GM10266 (cell line): ENCODE results near the gene SLC18B1.
"Not testable (repeated sequence)": the region's sequence is repeated elsewhere in the genome, so short reads cannot be mapped to it uniquely, and the experiment has no call there.

Experiments used
- DNase-seq: peaks from one replicate; pipeline ENCODE4 v3.0.0; 2012; ENCODE audit errors: extremely low spot score
- CTCF ChIP-seq: IDR thresholded peaks from 2 replicates; pipeline ENCODE4 v1.5.1; 2012; ENCODE audit warnings: mild to moderate bottlenecking, low read depth; ENCODE audit not compliant: control insufficient read depth, insufficient read depth; ENCODE audit errors: missing control alignments

Gene SLC18B1

GRCh38 chr6:132795461-132795860, 3.0 kb downstream of the SLC18B1 start:
- no peak for DNase-seq
- TF ChIP-seq CTCF, result no peak

GRCh38 chr6:132792510-132792909, 5.9 kb downstream of the SLC18B1 start:
- DNase-seq, result no peak

GRCh38 chr6:132790450-132790849, 8.0 kb downstream of the SLC18B1 start:
- no peak for DNase-seq
- TF ChIP-seq CTCF, result no peak

More at GRCh38 chr6:132792510-132792909, 5.9 kb downstream of the SLC18B1 start:
- no peak for TF ChIP-seq CTCF

- TF ChIP-seq CTCF, result no peak
- no peak for DNase-seq
Observed at GRCh38 chr6:132789396-132789776, 9.1 kb downstream of the SLC18B1 start.

- TF ChIP-seq CTCF, result no peak
- no peak for DNase-seq
Observed at GRCh38 chr6:132788658-132789395, 9.6 kb downstream of the SLC18B1 start.

- TF ChIP-seq CTCF, result no peak
- no peak for DNase-seq
Observed at GRCh38 chr6:132785936-132786335, 12.5 kb downstream of the SLC18B1 start.

- DNase-seq, result no peak
- TF ChIP-seq CTCF, result peak; percentile 36
Observed at GRCh38 chr6:132780770-132781371, 17.6 kb downstream of the SLC18B1 start.

GRCh38 chr6:132777881-132778280, 20.6 kb downstream of the SLC18B1 start:
- not testable (repeated sequence) for DNase-seq
